Aorta (tissue), 5 donors: ENCODE results near the gene MBOAT1. TPM values are rescaled to one million over a fixed set of nuclear protein-coding genes. Genes with fewer than 3 reads are reported as not detected.
A peak's percentile ranks its signal among the peaks of the same experiment; 100 is the strongest.

Source experiments
- ATAC-seq: fragments of 200-7000 bp; cut with Tn5 transposase; one replicate; pipeline ENCODE4 v1.9.1; 2022; ENCODE audit warnings: moderate library complexity; ENCODE audit not compliant: low FRiP score
- DNase-seq, 2 donors: peaks; one replicate each; pipeline ENCODE4 v3.0.0-alpha.2; 2020
- H3K27ac ChIP-seq, 2 donors: one replicate each; pipeline ENCODE4 v1.5.1; 2013; ENCODE audit warnings: low read length in 2 of 2, mild to moderate bottlenecking in 2 of 2, moderate library complexity in 2 of 2, control low read depth in 1 of 2, inconsistent platforms in 1 of 2, low read depth in 1 of 2
- H3K27me3 ChIP-seq, 2 donors: one replicate each; pipeline ENCODE4 v1.6.1; 2013; ENCODE audit warnings: control low read depth in 1 of 2, low read length in 1 of 2, mild to moderate bottlenecking in 1 of 2, moderate library complexity in 1 of 2; ENCODE audit not compliant: insufficient read depth in 2 of 2, control insufficient read depth in 1 of 2
- H3K36me3 ChIP-seq, 2 donors: one replicate each; pipeline ENCODE4 v1.6.1; 2013; ENCODE audit warnings: control low read depth in 1 of 2, low read length in 1 of 2, mild to moderate bottlenecking in 1 of 2; ENCODE audit not compliant: insufficient read depth in 2 of 2, control insufficient read depth in 1 of 2
- H3K4me1 ChIP-seq, 2 donors: one replicate each; pipeline ENCODE4 v1.6.1; 2013; ENCODE audit warnings: low read length in 2 of 2, control low read depth in 1 of 2, mild to moderate bottlenecking in 1 of 2, moderate library complexity in 1 of 2; ENCODE audit not compliant: insufficient read depth in 2 of 2, control insufficient read depth in 1 of 2
- H3K4me3 ChIP-seq, 2 donors: one replicate each; pipeline ENCODE4 v1.5.1; 2013; ENCODE audit warnings: low read length in 2 of 2, control low read depth in 1 of 2, mild to moderate bottlenecking in 1 of 2
- H3K9me3 ChIP-seq: one replicate; pipeline ENCODE4 v1.6.1; 2013; ENCODE audit warnings: mild to moderate bottlenecking, low read length; ENCODE audit not compliant: control insufficient read depth
- WGBS, 2 donors: extraction: QIAGEN DNeasy Blood & Tissue Kit; methylation state at CpG; one replicate each; pipeline ENCODE4 v1.1.7; 2013; 5-methylcytosine and 5-hydroxymethylcytosine counted together
- intact Hi-C, 2 donors: fragments of 100-400 bp; cut with DNase I; formaldehyde crosslinking; loops; one replicate each; pipeline versions ENCODE4 v1.14.2 to v1.15.0; 2022
- polyA plus RNA-seq, 2 donors: library from polyadenylated mRNA; stranded (reverse); fragments of 200-250 nt; gene quantifications; one replicate each; pipeline ENCODE4 v1.2.3, GENCODE V29; 2013
- total RNA-seq, 2 donors: library from RNA; stranded (reverse); fragmentation: NEBNext Ultra II Directional; extraction: Animal tissue kit (Norgen Biotek cat#: 25700); gene quantifications; one replicate each; pipeline ENCODE4 v1.2.1, GENCODE V29; 2021
- donor health status: healthy with polysubstance abuse.
- donor health status: Bipolar disorder and iron deficiency.
- donor health status: DM: no; HTN: no; CAD: no.
- donor health status: DM: no; HTN: no; CAD: no.
- donor health status: DM: yes; HTN: yes; CAD: no.

The MBOAT1 gene
- total and polyA plus RNA-seq, 4 donors = 2.5 to 13.8 (median 5.5) TPM

DNA sequence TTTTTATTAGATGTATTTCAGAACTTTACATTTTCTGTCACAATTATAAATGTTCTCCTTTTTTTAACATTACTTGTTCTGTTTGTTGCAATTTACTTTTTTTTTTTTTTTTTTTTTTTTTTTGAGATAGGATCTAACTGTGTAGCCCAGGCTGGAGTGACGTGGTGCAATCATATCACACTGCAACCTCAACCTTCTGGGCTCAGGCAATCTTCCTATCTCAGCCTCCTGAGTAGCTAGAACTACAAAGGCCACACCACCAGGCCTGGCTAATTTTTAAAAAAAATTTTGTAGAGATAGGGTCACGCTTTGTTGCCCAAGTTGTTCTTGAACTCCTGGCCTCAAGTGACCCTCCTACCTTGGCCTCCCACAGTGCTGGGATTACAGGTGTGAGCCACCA, 15.1 kb upstream of the MBOAT1 start:
- Histone ChIP-seq H3K9me3 (no peaks in the 10 kb centered on the region), H3K27ac (no peak overlapping the region), H3K4me3 (no peak overlapping the region), H3K4me1 (no peaks in the 10 kb centered on the region), H3K36me3 (no peaks in the 10 kb centered on the region), H3K27me3 (no peaks in the 10 kb centered on the region)
- intact Hi-C loops = no loop called here
- DNase-seq = no peak
- ATAC-seq = no peak
- WGBS, 2 donors = 91 to 95% methylated on average over 2 of the region's 2 CpGs

DNA sequence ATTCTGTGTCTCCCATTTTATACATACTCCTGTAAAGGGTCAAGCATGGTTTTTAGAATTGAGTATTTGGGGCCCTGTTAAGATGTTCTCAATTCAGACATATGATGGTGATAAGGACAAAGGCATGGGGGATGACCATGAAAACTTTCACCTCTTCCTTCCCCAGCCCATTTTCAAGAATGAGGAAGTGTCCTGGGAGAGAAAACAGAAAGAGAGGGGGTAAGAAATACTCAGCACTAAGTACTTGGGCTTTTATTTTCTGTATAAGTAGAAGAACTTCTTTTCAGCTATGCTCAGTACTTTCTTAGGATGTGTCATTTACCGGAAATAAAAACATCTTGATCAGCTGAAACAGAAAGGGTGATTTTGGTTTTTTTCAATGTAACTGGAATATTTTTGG, 10.9 kb upstream of the MBOAT1 start:
- no peaks in the 10 kb centered on the region for H3K27me3 ChIP-seq
- intact Hi-C loops = no loop called here
- no peak overlapping the region for H3K4me3 ChIP-seq
- DNase-seq = no peak
- no peak overlapping the region for H3K27ac ChIP-seq
- no peak for ATAC-seq
- WGBS, 2 donors = 50 to 51% methylated on average over 1 of the region's 1 CpG
- H3K4me1 ChIP-seq = no peaks in the 10 kb centered on the region
- H3K9me3 ChIP-seq = no peaks in the 10 kb centered on the region
- no peaks in the 10 kb centered on the region for H3K36me3 ChIP-seq

DNA sequence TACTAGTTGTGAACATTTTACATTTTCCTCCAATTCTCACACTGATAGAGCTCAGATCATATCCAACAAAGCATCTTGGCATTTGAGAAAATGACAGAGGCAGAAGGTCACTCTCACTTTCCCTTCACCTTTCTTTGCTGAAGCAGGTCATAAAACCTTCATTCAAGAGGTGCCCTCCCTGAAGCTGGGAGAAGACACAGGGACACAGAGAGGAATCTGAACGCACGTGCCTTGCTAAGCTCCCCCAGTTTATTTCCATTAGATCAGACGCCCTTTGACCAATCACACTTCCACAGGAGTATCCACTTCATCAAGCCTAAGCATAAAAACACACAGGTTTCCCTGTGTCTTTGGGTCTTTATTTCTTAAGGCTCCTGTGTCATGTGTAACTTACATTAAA, 9.2 kb upstream of the MBOAT1 start:
- Histone ChIP-seq H3K9me3 (no peaks in the 10 kb centered on the region), H3K27me3 (no peaks in the 10 kb centered on the region), H3K4me3 (no peak overlapping the region), H3K36me3 (no peaks in the 10 kb centered on the region), H3K27ac (no peak overlapping the region), H3K4me1 (no peaks in the 10 kb centered on the region)
- intact Hi-C loops = no loop called here
- ATAC-seq (no peak), DNase-seq (no peak)
- 76 to 84% methylated on average over 3 of the region's 3 CpGs for WGBS, 2 donors

DNA sequence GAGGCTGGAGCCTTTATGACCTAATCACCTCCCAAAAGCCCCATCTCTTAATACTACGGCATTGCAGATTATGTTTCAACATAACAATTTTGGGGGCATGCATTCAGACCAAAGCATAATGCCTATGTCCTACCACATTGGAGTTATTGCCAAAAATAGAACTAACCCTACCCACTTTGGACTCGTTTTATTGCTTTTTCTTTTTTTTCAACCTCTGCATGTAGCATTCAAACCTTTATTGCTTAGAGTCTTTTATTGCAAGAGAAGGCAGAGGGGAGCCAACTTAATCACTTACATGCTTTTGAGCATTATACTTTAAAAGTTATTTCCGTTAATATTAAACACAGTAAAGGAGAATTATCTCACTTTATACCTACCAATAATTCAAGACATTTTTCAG, 8.1 kb upstream of the MBOAT1 start:
- H3K4me1 ChIP-seq = no peaks in the 10 kb centered on the region
- no peak for DNase-seq
- H3K36me3 ChIP-seq = no peaks in the 10 kb centered on the region
- no peaks in the 10 kb centered on the region for H3K27me3 ChIP-seq
- H3K9me3 ChIP-seq = no peaks in the 10 kb centered on the region
- 69 to 71% methylated on average over 3 of the region's 3 CpGs for WGBS, 2 donors
- no peak for ATAC-seq
- intact Hi-C loops = no loop called here
- no peak overlapping the region for H3K27ac ChIP-seq
- H3K4me3 ChIP-seq = no peak overlapping the region

DNA sequence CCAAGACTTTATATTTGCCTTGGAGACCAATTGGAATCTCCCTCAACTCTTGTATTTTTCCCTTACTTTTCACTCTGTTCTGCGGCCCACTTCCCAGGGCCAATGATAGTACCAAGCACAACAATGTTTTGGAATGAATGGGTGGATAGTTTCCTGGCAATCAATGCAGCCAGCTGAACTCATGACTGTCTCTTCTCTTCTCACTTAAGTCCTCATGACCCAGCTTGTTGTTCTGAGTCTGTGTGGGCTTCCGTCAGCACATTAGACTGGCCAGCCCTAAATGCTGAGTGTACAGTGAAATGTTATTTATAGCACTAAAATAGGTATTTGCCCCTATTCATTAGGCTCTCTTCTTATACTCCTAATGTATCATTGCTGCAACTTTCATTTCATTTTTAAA, 5.6 kb upstream of the MBOAT1 start:
- Histone ChIP-seq H3K4me3 (no peak overlapping the region), H3K9me3 (no peaks in the 10 kb centered on the region), H3K4me1 (no peaks in the 10 kb centered on the region), H3K27me3 (no peaks in the 10 kb centered on the region), H3K27ac (no peak overlapping the region), H3K36me3 (no peaks in the 10 kb centered on the region)
- ATAC-seq (peak; percentile 47), DNase-seq (no peak)
- 88 to 94% methylated on average over 2 of the region's 2 CpGs for WGBS, 2 donors
- intact Hi-C loops = loop anchor here in 1 of 2 donors (5.0 kb wide), 1 partner anchor 1956 kb away; the partner anchor contains the start of gene DEK

DNA sequence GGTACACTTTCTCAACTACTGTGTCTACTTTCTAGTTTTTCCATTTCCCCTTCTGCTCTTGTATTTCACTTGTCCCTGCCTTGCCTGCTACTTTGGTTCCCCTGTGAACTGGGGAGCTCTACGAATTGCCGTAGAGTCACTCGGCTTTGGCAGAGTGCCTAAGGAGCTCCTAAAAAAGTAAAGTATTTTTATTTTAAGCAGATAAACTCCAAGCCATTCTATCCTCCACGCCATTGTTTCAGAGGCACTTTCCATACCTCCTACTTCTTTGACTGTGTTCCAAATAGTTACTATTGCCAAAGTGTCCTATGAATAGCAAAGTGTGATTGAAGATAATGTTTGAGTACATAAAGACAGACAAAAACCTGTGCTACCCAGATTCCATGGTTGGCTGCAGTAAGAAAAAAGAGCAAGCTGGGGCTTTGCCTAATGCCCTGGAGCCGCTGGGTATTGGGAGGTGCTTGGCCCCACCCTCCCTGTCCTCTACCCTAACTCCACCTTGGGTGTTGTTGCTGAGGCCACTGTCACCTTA, 5.1 kb upstream of the MBOAT1 start:
- ATAC-seq (no peak), DNase-seq (no peak)
- no peaks in the 10 kb centered on the region for H3K36me3 ChIP-seq
- H3K9me3 ChIP-seq = no peaks in the 10 kb centered on the region
- intact Hi-C loops = loop anchor here in 1 of 2 donors (5.0 kb wide), 1 partner anchor 1955 kb away; the partner anchor contains the start of gene DEK
- H3K4me1 ChIP-seq = no peaks in the 10 kb centered on the region
- no peak overlapping the region for H3K4me3 ChIP-seq
- 17 to 21% methylated on average over 5 of the region's 5 CpGs for WGBS, 2 donors
- H3K27me3 ChIP-seq = no peaks in the 10 kb centered on the region
- no peak overlapping the region for H3K27ac ChIP-seq

DNA sequence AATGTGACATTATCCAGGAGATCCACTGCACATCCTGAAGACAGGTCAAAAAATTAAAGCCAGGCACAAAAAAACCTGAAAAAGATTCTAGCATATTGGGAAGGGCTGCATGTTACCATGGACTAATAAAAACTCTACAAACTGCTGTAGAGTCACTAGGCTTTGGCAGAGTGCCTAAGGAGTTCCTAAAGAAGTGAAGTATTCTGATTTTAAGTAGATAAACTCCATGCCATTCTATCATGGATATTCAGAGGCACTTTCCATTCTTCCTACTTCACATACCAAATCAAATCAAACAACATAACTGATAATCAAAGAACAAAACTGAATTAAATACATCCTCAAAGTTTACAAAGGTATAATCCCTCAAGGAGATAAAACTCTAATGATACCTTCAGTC, 3.0 kb upstream of the MBOAT1 start:
- intact Hi-C loops = loop anchor here in 1 of 2 donors (5.0 kb wide), 1 partner anchor 1953 kb away; the partner anchor contains the start of gene DEK
- Histone ChIP-seq H3K9me3 (no peaks in the 10 kb centered on the region), H3K4me3 (no peak overlapping the region), H3K27ac (no peak overlapping the region), H3K36me3 (no peaks in the 10 kb centered on the region), H3K4me1 (no peaks in the 10 kb centered on the region), H3K27me3 (no peaks in the 10 kb centered on the region)
- DNase-seq (no peak), ATAC-seq (no peak)

DNA sequence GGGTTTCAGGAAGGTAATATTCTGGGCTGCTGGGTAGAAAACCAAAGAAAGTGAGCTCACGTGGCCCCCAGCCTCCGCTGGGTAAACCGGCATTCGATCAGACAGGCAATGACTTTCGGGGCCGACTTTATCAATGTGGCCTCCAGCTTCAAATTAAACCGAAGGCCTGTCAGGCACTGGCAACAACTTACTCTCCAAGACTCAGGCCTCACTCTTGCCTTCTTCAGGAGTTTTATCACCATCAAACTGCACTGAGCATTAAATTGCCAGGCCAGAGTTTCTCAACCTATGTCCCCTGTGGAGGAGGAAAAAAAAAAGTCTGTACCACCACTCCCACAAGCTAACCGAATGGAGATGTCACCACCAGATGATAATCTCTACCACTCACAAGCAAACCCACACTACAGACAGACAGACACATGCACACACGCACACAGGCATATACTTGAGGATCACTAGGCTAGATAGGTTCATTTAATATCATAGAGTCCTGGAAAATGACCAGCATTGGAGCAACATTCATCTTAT, 1.1 kb upstream of the MBOAT1 start:
- intact Hi-C loops = no loop called here
- peak overlapping the region; percentile 40 to 94 for H3K4me3 ChIP-seq
- H3K27ac ChIP-seq = peak overlapping the region; percentile 7 to 73
- no peaks in the 10 kb centered on the region for H3K9me3 ChIP-seq
- no peaks in the 10 kb centered on the region for H3K36me3 ChIP-seq
- no peaks in the 10 kb centered on the region for H3K4me1 ChIP-seq
- H3K27me3 ChIP-seq = no peaks in the 10 kb centered on the region
- ATAC-seq (no peak), DNase-seq (no peak)
- WGBS, 2 donors = 37 to 42% methylated on average over 9 of the region's 9 CpGs

DNA sequence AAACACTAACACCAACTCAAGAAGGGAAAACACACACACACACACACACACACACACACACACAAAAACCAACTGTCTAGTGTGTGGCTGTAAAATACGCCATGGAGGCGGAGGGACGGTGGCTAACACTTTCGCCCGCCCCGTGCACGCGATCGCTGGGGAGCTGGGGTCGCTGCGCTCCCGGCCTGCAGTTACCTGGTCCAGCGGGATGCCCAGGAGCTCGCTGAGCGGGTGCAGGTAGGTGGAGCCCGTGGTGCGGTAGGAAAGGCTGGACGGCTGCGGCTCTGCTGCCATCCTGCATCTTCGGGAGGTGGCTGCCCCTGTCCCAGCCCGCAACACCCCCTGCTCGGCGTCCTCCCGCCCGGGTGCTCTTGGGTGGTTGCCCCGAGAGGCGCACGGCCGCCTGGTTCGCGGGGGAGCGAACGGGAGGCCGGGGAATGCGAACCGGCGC, 303 bp downstream of the MBOAT1 start:
- Histone ChIP-seq H3K27ac (peak overlapping the region in 1 of 2 donors; percentile 53), H3K4me3 (peak overlapping the region; percentile 40 to 94), H3K36me3 (no peaks in the 10 kb centered on the region), H3K9me3 (no peaks in the 10 kb centered on the region), H3K4me1 (no peaks in the 10 kb centered on the region), H3K27me3 (no peaks in the 10 kb centered on the region)
- intact Hi-C loops = no loop called here
- no peak for DNase-seq
- peak; percentile 70 for ATAC-seq
- 0 to 1% methylated on average over 37 of the region's 37 CpGs for WGBS, 2 donors
